Measurements from ENCODE around the gene PSMD4.

DNA sequence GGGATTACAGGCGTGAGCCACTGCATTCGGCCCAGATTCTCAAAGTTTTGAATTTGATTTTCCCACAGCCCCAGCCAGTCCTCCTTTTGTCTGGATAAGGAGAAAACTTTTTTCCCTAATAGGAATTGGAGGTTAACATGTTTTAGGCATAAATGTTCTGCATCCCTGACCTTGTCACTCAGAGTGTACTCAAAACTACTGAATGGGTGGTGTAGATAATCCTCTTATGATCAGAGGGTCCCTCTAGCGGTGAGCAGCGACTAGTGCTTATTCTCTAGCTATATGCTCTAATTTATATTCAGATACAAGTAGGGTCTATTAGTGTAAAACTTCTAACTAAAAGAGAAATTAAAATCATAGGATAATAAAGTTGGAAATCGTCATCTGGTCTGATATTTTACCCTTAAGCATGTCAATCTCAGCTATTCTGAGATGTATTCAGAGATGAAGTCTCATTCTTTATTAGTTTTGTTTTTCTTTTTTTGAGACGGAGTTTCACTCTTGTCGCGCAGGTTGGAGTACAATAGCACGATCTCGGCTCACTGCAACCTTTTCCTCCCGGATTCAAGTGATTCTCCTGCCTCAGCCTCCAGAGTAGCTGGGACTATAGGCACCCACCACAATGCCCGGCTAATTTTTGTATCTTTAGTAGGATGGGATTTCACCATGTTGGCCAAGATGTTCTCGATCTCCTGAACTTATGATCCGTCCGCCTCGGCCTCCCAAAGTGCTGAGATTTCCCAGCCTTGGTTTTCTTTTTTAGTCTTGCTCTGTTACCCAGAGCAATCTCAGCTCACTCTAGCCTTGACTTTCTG, 2.7 kb upstream of the PSMD4 start:
- TF ChIP-seq, protein P1, sequence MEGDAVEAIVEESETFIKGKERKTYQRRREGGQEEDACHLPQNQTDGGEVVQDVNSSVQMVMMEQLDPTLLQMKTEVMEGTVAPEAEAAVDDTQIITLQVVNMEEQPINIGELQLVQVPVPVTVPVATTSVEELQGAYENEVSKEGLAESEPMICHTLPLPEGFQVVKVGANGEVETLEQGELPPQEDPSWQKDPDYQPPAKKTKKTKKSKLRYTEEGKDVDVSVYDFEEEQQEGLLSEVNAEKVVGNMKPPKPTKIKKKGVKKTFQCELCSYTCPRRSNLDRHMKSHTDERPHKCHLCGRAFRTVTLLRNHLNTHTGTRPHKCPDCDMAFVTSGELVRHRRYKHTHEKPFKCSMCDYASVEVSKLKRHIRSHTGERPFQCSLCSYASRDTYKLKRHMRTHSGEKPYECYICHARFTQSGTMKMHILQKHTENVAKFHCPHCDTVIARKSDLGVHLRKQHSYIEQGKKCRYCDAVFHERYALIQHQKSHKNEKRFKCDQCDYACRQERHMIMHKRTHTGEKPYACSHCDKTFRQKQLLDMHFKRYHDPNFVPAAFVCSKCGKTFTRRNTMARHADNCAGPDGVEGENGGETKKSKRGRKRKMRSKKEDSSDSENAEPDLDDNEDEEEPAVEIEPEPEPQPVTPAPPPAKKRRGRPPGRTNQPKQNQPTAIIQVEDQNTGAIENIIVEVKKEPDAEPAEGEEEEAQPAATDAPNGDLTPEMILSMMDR (conservative IDR thresholded peaks at IDR 0.05; ENCODE audit: low read length): peak; percentile 96
- TF ChIP-seq EZH2phosphoT487 (IDR thresholded peaks at IDR 0.05; ENCODE audit: borderline replicate concordance): no peak

Measured in Loucy (cell line).